Sigmoid colon (tissue), 4 donors: ENCODE measurements around the gene FADS1.

Source experiments
- CTCF ChIP-seq, 4 experiments: fragments of 450-650 bp in 3 of 4; fragments of 200-600 bp in 1 of 4; IDR thresholded peaks; one replicate each; pipeline ENCODE4 v1.5.1; 2016 to 2019; ENCODE audit warnings: antibody characterized with exemption in 4 of 4, mild to moderate bottlenecking in 3 of 4, moderate library complexity in 2 of 4
- EP300 ChIP-seq, 4 donors: sonication (generic); formaldehyde crosslinking; IDR thresholded peaks; one replicate each; pipeline ENCODE4 v1.6.1; 2017; ENCODE audit warnings: antibody characterized with exemption in 4 of 4
- POLR2A ChIP-seq, 2 donors: fragments of 450-650 bp; IDR thresholded peaks; one replicate each; pipeline ENCODE4 v1.6.1; 2016; ENCODE audit warnings: antibody characterized with exemption in 2 of 2, mild to moderate bottlenecking in 2 of 2, moderate library complexity in 2 of 2
- POLR2AphosphoS5 ChIP-seq, 4 donors: sonication (generic); formaldehyde crosslinking; IDR thresholded peaks; one replicate each; pipeline ENCODE4 v1.6.1; 2017; ENCODE audit warnings: antibody characterized with exemption in 4 of 4

GRCh38 chr11:61846362-61847020 is 29.7 kb upstream of the FADS1 start:
- TF ChIP-seq CTCF (IDR thresholded peaks at IDR 0.05) (no peak), POLR2AphosphoS5 (IDR thresholded peaks at IDR 0.05) (no peak), POLR2A (IDR thresholded peaks at IDR 0.05) (no peak), EP300 (IDR thresholded peaks at IDR 0.05) (no peak)
